Tibial nerve (tissue), 4 donors: Measurements from ENCODE around the gene TUT4.

ENCODE experiments used
- CTCF ChIP-seq, 5 experiments: fragments of 200-600 bp in 3 of 5; fragments of 450-650 bp in 2 of 5; sonication (generic) in 3 of 5; IDR thresholded peaks; one replicate each; pipeline ENCODE4 v1.5.1; 2016 to 2019; ENCODE audit warnings: antibody characterized with exemption in 5 of 5, mild to moderate bottlenecking in 3 of 5, moderate library complexity in 2 of 5
- EP300 ChIP-seq, 2 donors: sonication (generic); formaldehyde crosslinking; IDR thresholded peaks; one replicate each; pipeline ENCODE4 v1.6.1; 2017; ENCODE audit warnings: antibody characterized with exemption in 2 of 2, mild to moderate bottlenecking in 1 of 2
- POLR2A ChIP-seq, 2 donors: fragments of 450-650 bp; IDR thresholded peaks; one replicate each; pipeline ENCODE4 v1.6.1; 2017; ENCODE audit warnings: antibody characterized with exemption in 2 of 2, mild to moderate bottlenecking in 2 of 2, moderate library complexity in 2 of 2

DNA sequence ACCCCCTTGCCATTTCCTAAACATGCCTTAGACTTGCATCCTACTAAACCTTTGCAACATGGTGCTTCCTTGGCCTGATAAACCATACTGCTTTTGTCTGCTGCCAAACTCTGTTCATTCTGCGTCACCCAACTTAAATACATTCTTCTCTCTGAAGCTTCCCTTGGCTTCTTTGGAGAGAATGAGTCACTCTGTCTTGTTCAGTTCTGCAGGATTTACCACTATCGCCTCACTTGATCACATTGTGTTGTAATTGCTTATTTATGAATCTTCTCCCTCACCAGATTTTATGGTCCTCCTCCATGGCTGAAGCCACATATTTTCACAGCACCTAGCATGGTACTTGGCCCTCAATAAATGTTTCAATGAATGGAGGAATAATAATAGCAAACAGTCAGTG lies 21.7 kb upstream of the TUT4 start:
- TF ChIP-seq CTCF (IDR thresholded peaks at IDR 0.05) = no peak
- no peak for TF ChIP-seq POLR2A (IDR thresholded peaks at IDR 0.05)
- no peak for TF ChIP-seq EP300 (IDR thresholded peaks at IDR 0.05)
